Measurements from ENCODE around the gene APBA2.

Gene APBA2

GRCh38 chr15:29116970-29117700 is 231.4 kb downstream of the APBA2 start:
- no peaks in the 10 kb centered on the region for H3K79me2 ChIP-seq (ENCODE audit: insufficient read depth, low read length)
- no peaks in the 10 kb centered on the region for H3K36me3 ChIP-seq (ENCODE audit: insufficient read depth, low read length)
- H3K4me2 ChIP-seq (ENCODE audit: low read length): no peak overlapping the region
- H3K4me1 ChIP-seq (ENCODE audit: insufficient read depth, low read length, severe bottlenecking): no peaks in the 10 kb centered on the region
- no peak overlapping the region for H2AFZ ChIP-seq (ENCODE audit: low read length)
- no peaks in the 10 kb centered on the region for H3F3A ChIP-seq (ENCODE audit: insufficient read depth, low read length)
- TF ChIP-seq, protein P1, sequence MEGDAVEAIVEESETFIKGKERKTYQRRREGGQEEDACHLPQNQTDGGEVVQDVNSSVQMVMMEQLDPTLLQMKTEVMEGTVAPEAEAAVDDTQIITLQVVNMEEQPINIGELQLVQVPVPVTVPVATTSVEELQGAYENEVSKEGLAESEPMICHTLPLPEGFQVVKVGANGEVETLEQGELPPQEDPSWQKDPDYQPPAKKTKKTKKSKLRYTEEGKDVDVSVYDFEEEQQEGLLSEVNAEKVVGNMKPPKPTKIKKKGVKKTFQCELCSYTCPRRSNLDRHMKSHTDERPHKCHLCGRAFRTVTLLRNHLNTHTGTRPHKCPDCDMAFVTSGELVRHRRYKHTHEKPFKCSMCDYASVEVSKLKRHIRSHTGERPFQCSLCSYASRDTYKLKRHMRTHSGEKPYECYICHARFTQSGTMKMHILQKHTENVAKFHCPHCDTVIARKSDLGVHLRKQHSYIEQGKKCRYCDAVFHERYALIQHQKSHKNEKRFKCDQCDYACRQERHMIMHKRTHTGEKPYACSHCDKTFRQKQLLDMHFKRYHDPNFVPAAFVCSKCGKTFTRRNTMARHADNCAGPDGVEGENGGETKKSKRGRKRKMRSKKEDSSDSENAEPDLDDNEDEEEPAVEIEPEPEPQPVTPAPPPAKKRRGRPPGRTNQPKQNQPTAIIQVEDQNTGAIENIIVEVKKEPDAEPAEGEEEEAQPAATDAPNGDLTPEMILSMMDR (IDR thresholded peaks at IDR 0.05; ENCODE audit: low read length): no peak
- no peak for TF ChIP-seq EZH2 (IDR thresholded peaks at IDR 0.05; ENCODE audit: borderline replicate concordance, low read length)
- no peaks in the 10 kb centered on the region for H3K9me3 ChIP-seq (ENCODE audit: low read length)
- H3K9ac ChIP-seq (ENCODE audit: low read length): no peak overlapping the region
- H3K27ac ChIP-seq (ENCODE audit: low read depth, low read length, poor library complexity, severe bottlenecking): no peak overlapping the region
- no peaks in the 10 kb centered on the region for H4K20me1 ChIP-seq (ENCODE audit: insufficient read depth, low read length)
- no peaks in the 10 kb centered on the region for H3K27me3 ChIP-seq (ENCODE audit: insufficient read depth, low read length)
- no peaks in the 10 kb centered on the region for H3K9me2 ChIP-seq (ENCODE audit: low read depth, low read length)
- no peak overlapping the region for H3K4me3 ChIP-seq (ENCODE audit: low read depth, low read length, poor library complexity, severe bottlenecking)

DNA sequence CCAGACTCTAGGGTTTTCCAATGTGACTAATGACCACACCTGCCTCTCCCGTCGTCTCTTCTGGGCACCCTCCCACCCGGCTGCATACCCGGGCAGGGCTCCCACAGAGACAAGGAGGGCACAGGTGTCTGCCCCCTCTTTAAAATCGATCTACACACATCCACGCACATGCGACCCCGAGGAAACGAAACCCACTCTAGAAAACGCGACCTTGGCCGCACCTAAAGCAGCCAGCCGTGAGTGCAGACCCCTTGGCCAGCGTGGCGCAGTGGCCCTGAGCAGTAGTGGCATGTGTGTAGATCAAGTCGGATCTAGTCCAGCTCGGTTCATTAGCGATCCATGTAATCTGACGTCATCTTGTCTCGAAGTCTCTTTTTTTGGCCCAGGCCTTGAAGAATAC is 232.0 kb downstream of the APBA2 start:
- TF ChIP-seq, protein P1 (IDR thresholded peaks at IDR 0.05; ENCODE audit: low read length): no peak
- TF ChIP-seq EZH2 (IDR thresholded peaks at IDR 0.05; ENCODE audit: borderline replicate concordance, low read length): no peak
- H3K4me1 ChIP-seq (ENCODE audit: insufficient read depth, low read length, severe bottlenecking): no peaks in the 10 kb centered on the region
- H3F3A ChIP-seq (ENCODE audit: insufficient read depth, low read length): no peaks in the 10 kb centered on the region
- no peak overlapping the region for H2AFZ ChIP-seq (ENCODE audit: low read length)
- H3K4me3 ChIP-seq (ENCODE audit: low read depth, low read length, poor library complexity, severe bottlenecking): no peak overlapping the region
- no peaks in the 10 kb centered on the region for H3K9me2 ChIP-seq (ENCODE audit: low read depth, low read length)
- no peaks in the 10 kb centered on the region for H3K79me2 ChIP-seq (ENCODE audit: insufficient read depth, low read length)
- H3K27ac ChIP-seq (ENCODE audit: low read depth, low read length, poor library complexity, severe bottlenecking): no peak overlapping the region
- no peak overlapping the region for H3K9ac ChIP-seq (ENCODE audit: low read length)
- no peaks in the 10 kb centered on the region for H3K36me3 ChIP-seq (ENCODE audit: insufficient read depth, low read length)
- no peaks in the 10 kb centered on the region for H3K27me3 ChIP-seq (ENCODE audit: insufficient read depth, low read length)
- H3K4me2 ChIP-seq (ENCODE audit: low read length): no peak overlapping the region
- H4K20me1 ChIP-seq (ENCODE audit: insufficient read depth, low read length): no peaks in the 10 kb centered on the region
- H3K9me3 ChIP-seq (ENCODE audit: low read length): no peaks in the 10 kb centered on the region

DNA sequence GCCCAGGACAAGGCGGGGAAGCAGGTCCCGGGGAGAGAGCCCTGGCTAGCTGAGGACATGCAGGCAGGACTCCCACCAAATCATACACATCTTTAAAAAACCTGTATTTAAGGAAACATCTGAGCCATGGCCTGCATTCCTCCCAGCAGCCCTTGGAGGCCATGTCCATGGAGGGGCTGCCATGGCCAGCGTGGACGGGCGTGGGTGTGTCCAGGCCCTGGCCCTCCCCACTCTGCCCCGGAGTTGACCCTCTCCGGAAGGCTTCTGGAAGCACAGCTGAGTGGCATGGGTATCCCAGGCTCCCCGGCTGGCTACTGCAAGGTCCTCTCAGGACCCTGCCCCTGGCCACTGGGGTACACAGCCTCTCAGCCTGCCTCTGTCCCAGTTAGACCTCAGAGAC is 234.1 kb downstream of the APBA2 start:
- Histone ChIP-seq H3K27ac (ENCODE audit: low read depth, low read length, poor library complexity, severe bottlenecking) (no peak overlapping the region), H3K4me1 (ENCODE audit: insufficient read depth, low read length, severe bottlenecking) (no peaks in the 10 kb centered on the region), H3F3A (ENCODE audit: insufficient read depth, low read length) (no peaks in the 10 kb centered on the region), H3K79me2 (ENCODE audit: insufficient read depth, low read length) (no peaks in the 10 kb centered on the region), H3K4me2 (ENCODE audit: low read length) (no peak overlapping the region), H3K9me2 (ENCODE audit: low read depth, low read length) (no peaks in the 10 kb centered on the region), H3K9ac (ENCODE audit: low read length) (no peak overlapping the region), H2AFZ (ENCODE audit: low read length) (no peak overlapping the region), H3K27me3 (ENCODE audit: insufficient read depth, low read length) (no peaks in the 10 kb centered on the region), H3K4me3 (ENCODE audit: low read depth, low read length, poor library complexity, severe bottlenecking) (no peak overlapping the region), H4K20me1 (ENCODE audit: insufficient read depth, low read length) (no peaks in the 10 kb centered on the region), H3K9me3 (ENCODE audit: low read length) (no peaks in the 10 kb centered on the region), H3K36me3 (ENCODE audit: insufficient read depth, low read length) (no peaks in the 10 kb centered on the region)
- TF ChIP-seq, protein P1 (IDR thresholded peaks at IDR 0.05; ENCODE audit: low read length): no peak
- no peak for TF ChIP-seq EZH2 (IDR thresholded peaks at IDR 0.05; ENCODE audit: borderline replicate concordance, low read length)

All from OCI-LY1 (cell line).